DND-41 (cell line): Measurements from ENCODE around the gene KSR2.

Experiments used
- ATAC-seq: fragments of 200-7000 bp; cut with Tn5 transposase; 3 replicates; pipeline ENCODE4 v1.9.1; 2021; ENCODE audit warnings: low read depth; ENCODE audit not compliant: insufficient read depth
- DNase-seq: peaks from one replicate; pipeline ENCODE4 v3.0.0-alpha.2; 2020
- H2AFZ ChIP-seq: 2 replicates; pipeline ENCODE4 v1.6.0; 2012; ENCODE audit warnings: low read depth, low read length
- H3K27ac ChIP-seq: 2 replicates; pipeline ENCODE4 v1.5.1; 2012; ENCODE audit warnings: low read length, inconsistent platforms
- H3K27me3 ChIP-seq: fragments of 200-600 bp; sonication (generic); 2 replicates; pipeline ENCODE4 v1.6.0; 2012; ENCODE audit warnings: low read length, mild to moderate bottlenecking, inconsistent platforms; ENCODE audit not compliant: insufficient read depth, poor library complexity
- H3K36me3 ChIP-seq: 2 replicates; pipeline ENCODE4 v1.5.1; 2012; ENCODE audit warnings: low read length, inconsistent platforms; ENCODE audit not compliant: insufficient read depth
- H3K4me1 ChIP-seq: 2 replicates; pipeline ENCODE4 v1.5.1; 2012; ENCODE audit warnings: mild to moderate bottlenecking, low read length; ENCODE audit not compliant: insufficient read depth
- H3K4me2 ChIP-seq: 2 replicates; pipeline ENCODE4 v1.6.0; 2012; ENCODE audit warnings: mild to moderate bottlenecking, moderate library complexity, low read length, inconsistent platforms; ENCODE audit not compliant: insufficient read depth
- H3K4me3 ChIP-seq, 2 experiments: fragments of 200-600 bp in 1 of 2; shearing (Covaris generic) in 1 of 2; 2 replicates each; pipeline ENCODE4 v1.5.1; 2012 to 2016; ENCODE audit warnings: inconsistent platforms in 2 of 2, low read length in 2 of 2, mild to moderate bottlenecking in 2 of 2, low read depth in 1 of 2, moderate library complexity in 1 of 2
- H3K79me2 ChIP-seq: 2 replicates; pipeline ENCODE4 v1.6.0; 2012; ENCODE audit warnings: low read length, inconsistent platforms; ENCODE audit not compliant: insufficient read depth
- H3K9ac ChIP-seq: 2 replicates; pipeline ENCODE4 v1.6.0; 2012; ENCODE audit warnings: low read depth, mild to moderate bottlenecking, inconsistent platforms, low read length, moderate library complexity
- H3K9me3 ChIP-seq: 2 replicates; pipeline ENCODE4 v1.5.1; 2012; ENCODE audit warnings: low read length, moderate library complexity, mild to moderate bottlenecking, inconsistent platforms; ENCODE audit not compliant: insufficient read depth, severe bottlenecking
- H4K20me1 ChIP-seq: 2 replicates; pipeline ENCODE4 v1.6.0; 2012; ENCODE audit warnings: low read length; ENCODE audit not compliant: insufficient read depth
- CTCF ChIP-seq: IDR thresholded peaks from 2 replicates; pipeline ENCODE4 v1.5.1; 2012; ENCODE audit warnings: borderline replicate concordance, low read length, moderate library complexity, mild to moderate bottlenecking; ENCODE audit not compliant: poor library complexity, severe bottlenecking; ENCODE audit errors: extremely low read depth
- EZH2 ChIP-seq: IDR thresholded peaks from 3 replicates; pipeline ENCODE4 v1.6.1; 2012; ENCODE audit warnings: borderline replicate concordance, low read depth, mild to moderate bottlenecking, moderate library complexity, low read length, inconsistent platforms; ENCODE audit not compliant: severe bottlenecking

The KSR2 gene

GRCh38 chr12:117679776-117680175 lies 289.0 kb downstream of the KSR2 start:
- H3K4me1 ChIP-seq = no peaks in the 10 kb centered on the region
- H3K4me2 ChIP-seq = no peak overlapping the region
- no peak overlapping the region for H3K9ac ChIP-seq
- DNase-seq (no peak), ATAC-seq (no peak)
- H3K36me3 ChIP-seq = no peaks in the 10 kb centered on the region
- H2AFZ ChIP-seq = no peak overlapping the region
- TF ChIP-seq EZH2 (no peak), CTCF (no peak)
- H3K9me3 ChIP-seq = no peaks in the 10 kb centered on the region
- H3K27ac ChIP-seq = no peak overlapping the region
- no peaks in the 10 kb centered on the region for H3K27me3 ChIP-seq
- no peaks in the 10 kb centered on the region for H4K20me1 ChIP-seq
- no peak overlapping the region for H3K4me3 ChIP-seq
- no peaks in the 10 kb centered on the region for H3K79me2 ChIP-seq

- H3K9ac ChIP-seq = no peak overlapping the region
- no peaks in the 10 kb centered on the region for H3K79me2 ChIP-seq
- H2AFZ ChIP-seq = no peak overlapping the region
- no peak overlapping the region for H3K4me2 ChIP-seq
- ATAC-seq (no peak), DNase-seq (no peak)
- no peak overlapping the region for H3K27ac ChIP-seq
- H3K36me3 ChIP-seq = no peaks in the 10 kb centered on the region
- no peaks in the 10 kb centered on the region for H3K9me3 ChIP-seq
- no peaks in the 10 kb centered on the region for H3K4me1 ChIP-seq
- TF ChIP-seq CTCF = no peak
- no peak for TF ChIP-seq EZH2
- no peaks in the 10 kb centered on the region for H4K20me1 ChIP-seq
- no peaks in the 10 kb centered on the region for H3K27me3 ChIP-seq
- no peak overlapping the region for H3K4me3 ChIP-seq
These were observed 294.0 kb downstream of the KSR2 start for GRCh38 chr12:117674763-117675162.

DNA sequence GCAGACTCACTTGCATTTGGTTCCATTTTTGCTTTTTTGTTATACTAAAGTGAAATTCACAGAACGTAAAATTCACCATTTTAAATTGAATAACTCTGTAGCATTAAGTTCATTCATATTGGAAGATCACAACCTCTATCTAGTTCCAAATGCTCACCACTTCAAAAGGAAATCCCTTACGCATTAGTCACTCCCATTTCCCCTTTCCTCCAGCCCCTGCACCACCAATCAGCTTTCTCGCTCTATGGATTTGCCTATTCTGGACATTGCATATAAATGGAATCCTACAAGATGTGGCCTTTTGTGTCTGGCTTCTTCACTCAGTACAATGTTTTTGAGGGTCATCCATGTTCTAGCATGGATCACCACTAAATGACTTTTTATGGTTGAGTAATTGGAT lies 294.5 kb downstream of the KSR2 start:
- no peaks in the 10 kb centered on the region for H3K4me1 ChIP-seq
- TF ChIP-seq CTCF = no peak
- TF ChIP-seq EZH2 = no peak
- H3K36me3 ChIP-seq = no peaks in the 10 kb centered on the region
- no peaks in the 10 kb centered on the region for H3K9me3 ChIP-seq
- H3K4me2 ChIP-seq = no peak overlapping the region
- H3K4me3 ChIP-seq = no peak overlapping the region
- ATAC-seq (no peak), DNase-seq (no peak)
- H3K79me2 ChIP-seq = no peaks in the 10 kb centered on the region
- H3K27me3 ChIP-seq = no peaks in the 10 kb centered on the region
- H3K9ac ChIP-seq = no peak overlapping the region
- H4K20me1 ChIP-seq = no peaks in the 10 kb centered on the region
- H2AFZ ChIP-seq = no peak overlapping the region
- H3K27ac ChIP-seq = no peak overlapping the region

DNA sequence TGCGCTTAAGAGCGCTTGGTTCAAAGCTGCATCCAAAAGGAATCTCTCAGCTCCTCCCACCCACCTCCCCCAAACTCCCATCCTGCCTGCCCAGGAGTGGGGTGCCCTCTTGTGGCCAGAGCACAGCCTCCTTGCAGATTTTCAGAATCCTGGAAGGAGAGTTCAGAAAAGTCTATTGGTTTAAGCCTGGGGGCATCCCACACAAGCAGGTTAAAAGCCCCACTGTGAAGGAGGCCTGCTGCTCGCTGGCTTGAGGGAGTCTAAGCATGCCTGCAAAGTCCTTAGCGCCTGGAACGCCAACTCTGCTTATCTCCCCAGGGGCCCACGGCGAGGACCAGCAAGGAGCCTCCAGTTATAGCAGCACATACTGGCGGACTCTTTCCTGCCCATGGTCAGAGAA lies 297.1 kb downstream of the KSR2 start:
- H2AFZ ChIP-seq = no peak overlapping the region
- H3K36me3 ChIP-seq = no peaks in the 10 kb centered on the region
- no peak overlapping the region for H3K27ac ChIP-seq
- no peaks in the 10 kb centered on the region for H3K9me3 ChIP-seq
- TF ChIP-seq CTCF (peak; percentile 68), EZH2 (no peak)
- no peak overlapping the region for H3K4me2 ChIP-seq
- ATAC-seq (no peak), DNase-seq (peak; percentile 34)
- no peaks in the 10 kb centered on the region for H3K4me1 ChIP-seq
- peaks cover 3% of the 10 kb centered on the region for H3K27me3 ChIP-seq
- no peaks in the 10 kb centered on the region for H3K79me2 ChIP-seq
- H4K20me1 ChIP-seq = no peaks in the 10 kb centered on the region
- H3K4me3 ChIP-seq = no peak overlapping the region
- no peak overlapping the region for H3K9ac ChIP-seq
